ENCODE data around the gene OR1F1. TPM values are rescaled to one million over a fixed set of nuclear protein-coding genes. Genes with fewer than 3 reads are reported as not detected.

The OR1F1 gene
- total and polyA plus RNA-seq, 9 of the 15 experiments (the other 6 are each of a cell fraction or from before 2014, with no cell fraction given) = 0.15 to 0.61 (median 0.35) TPM; not detected in 3

- TF ChIP-seq TRIM25 (IDR thresholded peaks at IDR 0.05; ENCODE audit: borderline replicate concordance) = no peak
- TF ChIP-seq GTF2B (IDR thresholded peaks at IDR 0.05; ENCODE audit: extremely low read depth, insufficient read length) = no peak
- peak; percentile 59 to 83 (median 61) for TF ChIP-seq CTCF (IDR thresholded peaks at IDR 0.05 in 2 of 3, conservative IDR thresholded peaks at IDR 0.05 in 1 of 3; ENCODE audit: insufficient read depth in 2 of 3, low read depth in 1 of 3, low read length in 3 of 3)
- TF ChIP-seq RBM22 (IDR thresholded peaks at IDR 0.05; ENCODE audit: low read depth, low read length, poor library complexity, severe bottlenecking) = no peak
- no peak for TF ChIP-seq DNMT1 (IDR thresholded peaks at IDR 0.05)
- no peak for TF ChIP-seq CEBPG (CRISPR knock-in tag; IDR thresholded peaks at IDR 0.05)
- no peak for TF ChIP-seq CEBPG (tag; conservative IDR thresholded peaks at IDR 0.05 in 1 of 2, IDR thresholded peaks at IDR 0.05 in 1 of 2)
- no peak for TF ChIP-seq HOXB6 (CRISPR knock-in tag; IDR thresholded peaks at IDR 0.05; ENCODE audit: borderline replicate concordance)
- TF ChIP-seq PHF21A (IDR thresholded peaks at IDR 0.05; ENCODE audit: borderline replicate concordance, low read depth) = no peak
- TF ChIP-seq GATAD2A (IDR thresholded peaks at IDR 0.05) = no peak
- TF ChIP-seq MAFG (tag; conservative IDR thresholded peaks at IDR 0.05) = no peak
- no peak for TF ChIP-seq NCOR1 (IDR thresholded peaks at IDR 0.05)
- TF ChIP-seq GMEB1 (CRISPR knock-in tag; IDR thresholded peaks at IDR 0.05) = no peak
- TF ChIP-seq ZNF740 (CRISPR knock-in tag; IDR thresholded peaks at IDR 0.05) = 0 out of 2 replicates have a peak, but pooled peaks have one; percentile 41
- no peak for TF ChIP-seq ZNF740 (tag; IDR thresholded peaks at IDR 0.05)
- TF ChIP-seq ARID2 (IDR thresholded peaks at IDR 0.05) = no peak
- TF ChIP-seq ZNF124 (CRISPR knock-in tag; IDR thresholded peaks at IDR 0.05) = no peak
- TF ChIP-seq KLF10 (CRISPR knock-in tag; IDR thresholded peaks at IDR 0.05) = no peak
- no peak for TF ChIP-seq NFIX (CRISPR knock-in tag; IDR thresholded peaks at IDR 0.05; ENCODE audit: low read depth)
- TF ChIP-seq ETV1 (tag; conservative IDR thresholded peaks at IDR 0.05; ENCODE audit: low read depth) = peak; percentile 32; the same call in 1 of the 2 replicates
Observed at GRCh38 chr16:3173892-3174617, 13.9 kb upstream of the OR1F1 start (continued).
